ENCODE data around the gene ACSS1.

ACSS1 gene

DNA sequence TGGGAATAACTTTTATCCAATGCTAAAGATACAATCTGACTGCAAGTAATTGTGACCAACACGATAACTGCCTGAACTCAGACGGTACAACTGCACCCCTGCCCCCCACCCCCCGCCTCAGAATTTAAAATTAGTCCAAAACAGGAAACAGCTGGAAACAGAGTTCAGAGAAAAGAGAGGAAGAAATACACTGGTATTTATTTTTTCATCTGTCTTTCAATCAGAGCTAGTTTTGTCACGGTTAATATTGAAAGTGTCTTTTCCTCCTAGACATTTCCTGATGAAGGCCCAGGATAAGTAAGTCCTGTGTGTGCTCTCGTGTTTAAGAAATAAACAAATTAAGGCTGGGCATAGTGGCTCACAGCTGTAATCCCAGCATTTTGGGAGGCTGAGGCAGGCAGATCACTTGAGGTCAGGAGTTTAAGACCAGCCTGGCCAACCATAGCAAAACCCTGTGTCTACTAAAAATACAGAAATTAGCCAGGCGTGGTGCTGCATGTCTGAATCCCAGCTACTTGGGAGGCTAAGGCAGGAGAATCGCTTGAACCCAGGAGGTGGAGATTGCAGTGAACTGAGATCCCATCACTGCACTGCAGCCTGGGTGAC, 21.5 kb downstream of the ACSS1 start:
- no peak for DNase-seq (ENCODE audit: low read depth in 2 of 2)
- H3K4me3 ChIP-seq (replicated peaks in 1 of 2; ENCODE audit: low read depth in 2 of 2, low read length in 2 of 2), result no peak overlapping the region
- TF ChIP-seq, protein P1, sequence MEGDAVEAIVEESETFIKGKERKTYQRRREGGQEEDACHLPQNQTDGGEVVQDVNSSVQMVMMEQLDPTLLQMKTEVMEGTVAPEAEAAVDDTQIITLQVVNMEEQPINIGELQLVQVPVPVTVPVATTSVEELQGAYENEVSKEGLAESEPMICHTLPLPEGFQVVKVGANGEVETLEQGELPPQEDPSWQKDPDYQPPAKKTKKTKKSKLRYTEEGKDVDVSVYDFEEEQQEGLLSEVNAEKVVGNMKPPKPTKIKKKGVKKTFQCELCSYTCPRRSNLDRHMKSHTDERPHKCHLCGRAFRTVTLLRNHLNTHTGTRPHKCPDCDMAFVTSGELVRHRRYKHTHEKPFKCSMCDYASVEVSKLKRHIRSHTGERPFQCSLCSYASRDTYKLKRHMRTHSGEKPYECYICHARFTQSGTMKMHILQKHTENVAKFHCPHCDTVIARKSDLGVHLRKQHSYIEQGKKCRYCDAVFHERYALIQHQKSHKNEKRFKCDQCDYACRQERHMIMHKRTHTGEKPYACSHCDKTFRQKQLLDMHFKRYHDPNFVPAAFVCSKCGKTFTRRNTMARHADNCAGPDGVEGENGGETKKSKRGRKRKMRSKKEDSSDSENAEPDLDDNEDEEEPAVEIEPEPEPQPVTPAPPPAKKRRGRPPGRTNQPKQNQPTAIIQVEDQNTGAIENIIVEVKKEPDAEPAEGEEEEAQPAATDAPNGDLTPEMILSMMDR (IDR thresholded peaks at IDR 0.05; ENCODE audit: low read depth, low read length), result no peak

DNA sequence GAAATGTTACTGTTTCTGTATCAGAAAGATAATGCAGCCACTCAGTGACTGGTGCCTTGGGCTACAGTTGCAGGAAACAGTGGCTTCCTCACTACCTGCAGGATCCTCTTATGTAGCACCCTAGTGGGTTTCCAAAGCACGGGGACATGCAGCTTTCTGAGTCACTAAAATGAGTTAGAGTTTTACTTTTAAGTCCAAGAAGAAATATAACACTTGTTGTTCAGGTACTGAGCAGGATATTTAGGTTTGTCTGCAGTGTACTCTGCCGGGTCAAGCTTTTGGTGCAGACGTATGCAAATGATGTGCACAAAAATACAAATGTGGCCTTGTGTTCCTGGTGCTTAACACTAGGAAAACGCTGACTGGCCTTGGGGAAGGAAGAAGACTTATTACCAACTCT, 22.0 kb downstream of the ACSS1 start:
- no peak for DNase-seq (ENCODE audit: low read depth in 2 of 2)
- TF ChIP-seq, protein P1 (IDR thresholded peaks at IDR 0.05; ENCODE audit: low read depth, low read length), result no peak
- H3K4me3 ChIP-seq (replicated peaks in 1 of 2; ENCODE audit: low read depth in 2 of 2, low read length in 2 of 2), result no peak overlapping the region

DNA sequence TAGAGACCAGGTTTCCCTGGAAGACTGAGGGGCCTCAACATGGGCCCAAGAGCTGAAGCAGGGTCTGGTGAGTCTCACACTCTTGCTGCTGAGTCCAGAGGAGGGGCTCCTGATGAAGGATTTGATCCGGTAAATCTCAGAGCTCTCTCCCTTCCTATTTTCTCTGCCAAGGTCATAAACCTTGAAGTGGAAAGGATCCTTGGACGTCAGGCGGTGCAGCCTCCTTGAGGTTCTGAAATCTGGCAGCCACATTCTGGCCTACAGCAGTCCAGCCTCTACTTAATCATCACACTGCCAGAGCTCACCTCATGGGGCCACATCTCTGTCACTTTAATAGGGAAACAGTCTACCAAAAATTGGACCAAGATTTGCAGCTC, 24.0 kb downstream of the ACSS1 start:
- TF ChIP-seq, protein P1 (IDR thresholded peaks at IDR 0.05; ENCODE audit: low read depth, low read length), result no peak
- H3K4me3 ChIP-seq (replicated peaks in 1 of 2; ENCODE audit: low read depth in 2 of 2, low read length in 2 of 2), result no peak overlapping the region
- no peak for DNase-seq (ENCODE audit: low read depth in 2 of 2)

GRCh38 chr20:25033265-25033923, 24.5 kb downstream of the ACSS1 start:
- TF ChIP-seq, protein P1 (IDR thresholded peaks at IDR 0.05; ENCODE audit: low read depth, low read length), result no peak
- no peak overlapping the region for H3K4me3 ChIP-seq (replicated peaks in 1 of 2; ENCODE audit: low read depth in 2 of 2, low read length in 2 of 2)
- DNase-seq (ENCODE audit: low read depth in 2 of 2), result no peak

GRCh38 chr20:25032478-25033264, 25.3 kb downstream of the ACSS1 start:
- no peak overlapping the region for H3K4me3 ChIP-seq (replicated peaks in 1 of 2; ENCODE audit: low read depth in 2 of 2, low read length in 2 of 2)
- TF ChIP-seq, protein P1 (IDR thresholded peaks at IDR 0.05; ENCODE audit: low read depth, low read length), result no peak
- peak in 1 of 2 donors; percentile 81 for DNase-seq (ENCODE audit: low read depth in 2 of 2)

- TF ChIP-seq, protein P1 (IDR thresholded peaks at IDR 0.05; ENCODE audit: low read depth, low read length), result no peak
- H3K4me3 ChIP-seq (replicated peaks in 1 of 2; ENCODE audit: low read depth in 2 of 2, low read length in 2 of 2), result no peak overlapping the region
- DNase-seq (ENCODE audit: low read depth in 2 of 2), result no peak
Observed at GRCh38 chr20:25032065-25032477, 25.9 kb downstream of the ACSS1 start.

All from cardiac fibroblast (primary cell).